ENCODE data around the gene TPD52L1.

GRCh38 chr6:125217992-125218391 is 64.4 kb downstream of the TPD52L1 start:
- no peak for TF ChIP-seq CTCF (IDR thresholded peaks at IDR 0.05)
- no peak for TF ChIP-seq POLR2A (IDR thresholded peaks at IDR 0.05)
